Endothelial cell of umbilical vein (primary cell): ENCODE measurements around the gene CYP20A1. TPM values are rescaled to one million over a fixed set of nuclear protein-coding genes. Genes with fewer than 3 reads are reported as not detected.
"Not testable (repeated sequence)": the region's sequence is repeated elsewhere in the genome, so short reads cannot be mapped to it uniquely, and the experiment has no call there.

Experiments used
- BruUV-seq: library from RNA; stranded (reverse); fragments of 400-500 nt; replicated peaks from 2 replicates; lab custom pipeline; 2021; lab: Mats Ljungman, UMichigan
- CTCF ChIA-PET: fragments of 300-600, 350-600 bp; sonication (Branson Sonifier 250); formaldehyde crosslinking; loops from one replicate; lab custom pipeline; 2021; ENCODE audit warnings: antibody characterized with exemption, inconsistent platforms; lab: Charles Lee
- POLR2A ChIA-PET: fragments of 300-600, 350-600 bp; sonication (Branson Sonifier 250); formaldehyde crosslinking; loops from one replicate; lab custom pipeline; 2021; ENCODE audit warnings: antibody characterized with exemption, inconsistent platforms; lab: Charles Lee
- DNase-seq: peaks from one replicate; pipeline ENCODE4 v3.0.0-alpha.2; 2011; ENCODE audit warnings: low read depth, low spot score
- FAIRE-seq: peaks from 2 replicates; lab custom pipeline; 2011; peaks lifted over from hg19 to GRCh38; lab: Jason Lieb, UNC
- H2AFZ ChIP-seq: 2 replicates; pipeline ENCODE4 v1.6.0; 2012; ENCODE audit warnings: low read depth, low read length, control low read depth, inconsistent platforms
- H3K27ac ChIP-seq: 2 replicates; pipeline ENCODE4 v1.5.1; 2011; ENCODE audit warnings: low read depth, mild to moderate bottlenecking, control low read depth, low read length, moderate library complexity; ENCODE audit not compliant: insufficient read depth
- H3K27me3 ChIP-seq, 2 experiments: 2 replicates each; pipeline versions ENCODE4 v1.6.0 to v1.6.1; 2011; ENCODE audit warnings: low read length in 2 of 2, mixed read lengths in 1 of 2; ENCODE audit not compliant: control insufficient read depth in 2 of 2, insufficient read depth in 2 of 2
- H3K36me3 ChIP-seq, 2 experiments: 2 replicates in 1 of 2; 3 replicates in 1 of 2; pipeline ENCODE4 v1.5.1; 2011; ENCODE audit warnings: low read length in 2 of 2, mild to moderate bottlenecking in 1 of 2, moderate library complexity in 1 of 2; ENCODE audit not compliant: control insufficient read depth in 2 of 2, insufficient read depth in 2 of 2; ENCODE audit errors: extremely low read depth in 1 of 2
- H3K4me1 ChIP-seq: 3 replicates; pipeline ENCODE4 v1.5.1; 2011; ENCODE audit warnings: mild to moderate bottlenecking, low read length; ENCODE audit not compliant: control insufficient read depth, insufficient read depth; ENCODE audit errors: extremely low read depth
- H3K4me2 ChIP-seq: 2 replicates; pipeline ENCODE4 v1.6.1; 2011; ENCODE audit warnings: low read length, control low read depth, mixed read lengths; ENCODE audit not compliant: insufficient read depth
- H3K4me3 ChIP-seq, 3 experiments: fragments of 200-600 bp in 1 of 3; sonication (generic), shearing (Covaris generic) in 1 of 3; replicated peaks in 1 of 3; 2 replicates each; pipeline ENCODE4 v1.5.1; 2011 to 2016; ENCODE audit warnings: control low read depth in 3 of 3, low read length in 3 of 3, mild to moderate bottlenecking in 2 of 3, inconsistent platforms in 1 of 3, low read depth in 1 of 3, moderate library complexity in 1 of 3; ENCODE audit not compliant: insufficient read depth in 1 of 3
- H3K79me2 ChIP-seq: 2 replicates; pipeline ENCODE4 v1.6.0; 2012; ENCODE audit warnings: low read length, inconsistent platforms; ENCODE audit not compliant: control insufficient read depth, insufficient read depth
- H3K9ac ChIP-seq: replicated peaks from 2 replicates; pipeline ENCODE3; 2011; ENCODE audit warnings: low read length, control low read depth; ENCODE audit not compliant: insufficient read depth; ENCODE audit errors: extremely low read depth
- H3K9me1 ChIP-seq: replicated peaks from 3 replicates; pipeline ENCODE4 v1.6.0; 2011; ENCODE audit warnings: mild to moderate bottlenecking, low read length; ENCODE audit not compliant: control insufficient read depth, insufficient read depth; ENCODE audit errors: extremely low read depth
- H3K9me3 ChIP-seq: replicated peaks from 2 replicates; pipeline ENCODE4 v1.5.1; 2012; ENCODE audit warnings: low read length, inconsistent platforms; ENCODE audit not compliant: control insufficient read depth, insufficient read depth
- H4K20me1 ChIP-seq: replicated peaks from 2 replicates; pipeline ENCODE3; 2011; ENCODE audit warnings: mild to moderate bottlenecking, low read length; ENCODE audit not compliant: control insufficient read depth, insufficient read depth; ENCODE audit errors: extremely low read depth
- CTCF ChIP-seq, 2 donors: IDR thresholded peaks; 1 replicate in 1 of 2; 2 replicates in 1 of 2; pipeline ENCODE4 v1.5.1; 2011; ENCODE audit warnings: low read length in 2 of 2, mild to moderate bottlenecking in 2 of 2, moderate library complexity in 2 of 2, control low read depth in 1 of 2, inconsistent platforms in 1 of 2, low read depth in 1 of 2; ENCODE audit not compliant: insufficient read depth in 1 of 2; ENCODE audit errors: extremely low read depth in 1 of 2
- EZH2 ChIP-seq: IDR thresholded peaks from 2 replicates; pipeline ENCODE4 v1.6.1; 2012; ENCODE audit warnings: borderline replicate concordance, low read depth, mild to moderate bottlenecking, moderate library complexity, low read length, inconsistent platforms; ENCODE audit not compliant: severe bottlenecking
- FOS ChIP-seq: IDR thresholded peaks from 2 replicates; pipeline ENCODE4 v1.6.1; 2011; ENCODE audit warnings: mild to moderate bottlenecking, low read length, moderate library complexity, borderline replicate concordance; ENCODE audit not compliant: insufficient read depth
- GATA2 ChIP-seq: IDR thresholded peaks from 2 replicates; pipeline ENCODE4 v1.7.0; 2011; ENCODE audit warnings: low read depth, mild to moderate bottlenecking, moderate library complexity, mixed read lengths, low read length; ENCODE audit not compliant: insufficient read length, insufficient read depth
- JUN ChIP-seq: IDR thresholded peaks from 2 replicates; pipeline ENCODE4 v1.6.1; 2011; ENCODE audit warnings: borderline replicate concordance, low read depth; ENCODE audit not compliant: insufficient read length, insufficient read depth
- MAX ChIP-seq: IDR thresholded peaks from 2 replicates; pipeline ENCODE4 v1.6.1; 2011; ENCODE audit not compliant: insufficient read depth, insufficient read length
- MYC ChIP-seq: IDR thresholded peaks from one replicate; pipeline ENCODE4 v1.6.1; 2011; ENCODE audit warnings: mild to moderate bottlenecking, low read depth, low read length
- POLR2A ChIP-seq: IDR thresholded peaks from 2 replicates; pipeline ENCODE4 v1.6.1; 2012; ENCODE audit warnings: low read depth, mild to moderate bottlenecking, control low read depth, low read length
- POLR2AphosphoS5 ChIP-seq: IDR thresholded peaks from 2 replicates; pipeline ENCODE4 v1.6.1; 2012; ENCODE audit warnings: low read depth, mild to moderate bottlenecking, control low read depth, low read length, moderate library complexity; ENCODE audit not compliant: insufficient read depth
- dilution Hi-C: fragments of 300-500 bp; cut with MboI; formaldehyde crosslinking; loops from one replicate; pipeline ENCODE4 v1.15.0; 2019; ENCODE audit warnings: low sequenced_read_pairs; ENCODE audit not compliant: extremely low pct_ligation_motif_present
- intact Hi-C: fragments of 100-400 bp; cut with micrococcal nuclease; formaldehyde crosslinking; loops from one replicate; pipeline ENCODE4 v1.10.0; 2022
- polyA plus RNA-seq, 4 experiments: library from polyadenylated mRNA; depleted of rRNA in 3 of 4; stranded (reverse) in 3 of 4; unstranded in 1 of 4; fragments of >200 nt; gene quantifications; 2 replicates each; pipeline versions ENCODE4 v1.2.1 to v1.2.3, GENCODE V29; 2011 to 2012; ENCODE audit warnings: missing spikeins in 1 of 4
- total RNA-seq: library from RNA; stranded (reverse); gene quantifications from 2 replicates; pipeline ENCODE4 v1.2.3, GENCODE V29; 2021

CYP20A1 gene
- total and polyA plus RNA-seq, 2 donors (not counting 3 experiments of a cell fraction or from before 2014, with no cell fraction given): 9.6 to 26.5 TPM

- dilution Hi-C loops, H3K79me2 ChIP-seq, H3K4me1 ChIP-seq, H3K9me3 ChIP-seq, H4K20me1 ChIP-seq, POLR2A ChIA-PET, FAIRE-seq, H3K4me2 ChIP-seq, H3K27ac ChIP-seq, CTCF ChIA-PET, BruUV-seq, H3K9ac ChIP-seq, H3K27me3 ChIP-seq, H3K4me3 ChIP-seq, H3K36me3 ChIP-seq, DNase-seq, H2AFZ ChIP-seq, H3K9me1 ChIP-seq: not testable (repeated sequence)
- intact Hi-C loops: loop anchor here (10.0 kb wide), 1 partner anchor 356 kb away; no protein-coding TSS in a partner anchor
Measured at GRCh38 chr2:203191026-203191425, 47.8 kb upstream of the CYP20A1 start.

GRCh38 chr2:203191961-203192360 is 46.9 kb upstream of the CYP20A1 start:
- TF ChIP-seq MYC: no peak
- no peak for TF ChIP-seq GATA2
- TF ChIP-seq POLR2AphosphoS5: no peak
- TF ChIP-seq MAX: no peak
- no peak for TF ChIP-seq JUN
- no peak for TF ChIP-seq CTCF (IDR thresholded peaks at IDR 0.05; ENCODE audit: extremely low read depth in 1 of 2, insufficient read depth in 1 of 2, low read depth in 1 of 2, low read length in 2 of 2)
- no peak for TF ChIP-seq EZH2
- TF ChIP-seq FOS: no peak
- TF ChIP-seq POLR2A: no peak
- no peak for FAIRE-seq
- H3K4me1 ChIP-seq: no peaks in the 10 kb centered on the region
- no peaks in the 10 kb centered on the region for H3K9me1 ChIP-seq
- no peaks in the 10 kb centered on the region for H4K20me1 ChIP-seq
- no peak overlapping the region for H3K4me2 ChIP-seq
- CTCF ChIA-PET: interaction anchor here (0.6 to 1.2 kb wide), 2 partner anchors 34 to 618 kb away, joined by 4 read pairs; no protein-coding TSS in a partner anchor
- no peak overlapping the region for H2AFZ ChIP-seq
- no peaks in the 10 kb centered on the region for H3K27me3 ChIP-seq
- dilution Hi-C loops (no loop called here), intact Hi-C loops (loop anchor here (10.0 kb wide), 1 partner anchor 357 kb away; no protein-coding TSS in a partner anchor)
- no TSS peak for BruUV-seq
- H3K9ac ChIP-seq: no peak overlapping the region
- DNase-seq: no peak
- no peak overlapping the region for H3K4me3 ChIP-seq
- H3K9me3 ChIP-seq: no peaks in the 10 kb centered on the region
- no peaks in the 10 kb centered on the region for H3K36me3 ChIP-seq
- POLR2A ChIA-PET: no interaction called here
- H3K79me2 ChIP-seq: no peaks in the 10 kb centered on the region
- H3K27ac ChIP-seq: no peak overlapping the region
